WTC11 (cell line): ENCODE measurements around the gene IPCEF1. TPM values are rescaled to one million over a fixed set of nuclear protein-coding genes. Genes with fewer than 3 reads are reported as not detected.

ENCODE experiments used
- ATAC-seq: fragments of 200-7000 bp; cut with Tn5 transposase; 2 replicates; pipeline ENCODE4 v1.10.0; 2021; ENCODE audit warnings: mild to moderate bottlenecking, moderate library complexity
- CTCF ChIA-PET: fragments of 300-600 bp; sonication (Branson Sonifier 250); formaldehyde crosslinking; loops from one replicate; lab custom pipeline; 2021; ENCODE audit warnings: antibody characterized with exemption; lab: Charles Lee
- POLR2A ChIA-PET: fragments of 350-600 bp; sonication (Branson Sonifier 250); formaldehyde crosslinking; loops from one replicate; lab custom pipeline; 2021; ENCODE audit warnings: antibody characterized with exemption; lab: Charles Lee
- DNase-seq: peaks from one replicate; pipeline ENCODE4 v3.0.0; 2021; ENCODE audit warnings: low spot score
- H3K27ac Mint-ChIP-seq: 2 replicates; pipeline ENCODE4 v1.8.0; 2021; ENCODE audit warnings: mixed read lengths
- H3K27me3 Mint-ChIP-seq: 2 replicates; pipeline ENCODE4 v1.8.0; 2021; ENCODE audit warnings: low read depth, mild to moderate bottlenecking, moderate library complexity, mixed read lengths
- H3K36me3 Mint-ChIP-seq: 2 replicates; pipeline ENCODE4 v1.8.0; 2021; ENCODE audit warnings: mixed read lengths
- H3K4me1 Mint-ChIP-seq: 2 replicates; pipeline ENCODE4 v1.8.0; 2022; ENCODE audit warnings: mixed read lengths
- H3K4me3 Mint-ChIP-seq: 2 replicates; pipeline ENCODE4 v1.8.0; 2021; ENCODE audit warnings: mild to moderate bottlenecking, moderate library complexity, mixed read lengths
- H3K9me3 Mint-ChIP-seq: 2 replicates; pipeline ENCODE4 v1.8.0; 2021; ENCODE audit warnings: mixed read lengths
- CBFB ChIP-seq: sonication (generic); formaldehyde crosslinking; IDR thresholded peaks from 2 replicates; pipeline ENCODE4 v1.8.1; 2022; ENCODE audit warnings: mild to moderate bottlenecking, low read depth, missing genetic modification reagents
- ESRRA ChIP-seq: sonication (generic); formaldehyde crosslinking; IDR thresholded peaks from 2 replicates; pipeline ENCODE4 v1.8.1; 2022; ENCODE audit warnings: mild to moderate bottlenecking, missing genetic modification reagents, borderline replicate concordance
- ETV6 ChIP-seq: sonication (generic); formaldehyde crosslinking; IDR thresholded peaks from 2 replicates; pipeline ENCODE4 v1.8.1; 2022; ENCODE audit warnings: mild to moderate bottlenecking, missing genetic modification reagents
- FOXK1 ChIP-seq: sonication (generic); formaldehyde crosslinking; IDR thresholded peaks from 2 replicates; pipeline ENCODE4 v1.8.0; 2022; ENCODE audit warnings: mild to moderate bottlenecking, moderate library complexity, missing genetic modification reagents
- GTF2I ChIP-seq: fragments of 250-450 bp; sonication (Bioruptor Pico); conservative IDR thresholded peaks from 2 replicates; pipeline ENCODE4 v1.4.0; 2021; ENCODE audit warnings: mild to moderate bottlenecking
- NR3C1 ChIP-seq: sonication (generic); formaldehyde crosslinking; conservative IDR thresholded peaks from 2 replicates; pipeline ENCODE4 v1.8.1; 2023; ENCODE audit warnings: low read depth, mild to moderate bottlenecking, missing genetic modification reagents
- OVOL2 ChIP-seq: fragments of 250-450 bp; sonication (Bioruptor Pico); IDR thresholded peaks from 2 replicates; pipeline ENCODE4 v1.9.0; 2021; ENCODE audit warnings: mild to moderate bottlenecking, borderline replicate concordance
- SMAD3 ChIP-seq: sonication (generic); formaldehyde crosslinking; IDR thresholded peaks from 2 replicates; pipeline ENCODE4 v1.8.0; 2022; ENCODE audit warnings: missing genetic modification reagents, mild to moderate bottlenecking, borderline replicate concordance
- STAT6 ChIP-seq: sonication (generic); formaldehyde crosslinking; conservative IDR thresholded peaks from 2 replicates; pipeline ENCODE4 v1.8.1; 2023; ENCODE audit warnings: mild to moderate bottlenecking, low read depth, missing genetic modification reagents, moderate library complexity
- TCF7 ChIP-seq: sonication (generic); formaldehyde crosslinking; IDR thresholded peaks from 2 replicates; pipeline ENCODE4 v1.8.0; 2022; ENCODE audit warnings: mild to moderate bottlenecking, low read depth, missing genetic modification reagents, moderate library complexity
- TEAD1 ChIP-seq: sonication (generic); formaldehyde crosslinking; IDR thresholded peaks from 2 replicates; pipeline ENCODE4 v1.8.0; 2022; ENCODE audit warnings: mild to moderate bottlenecking, missing genetic modification reagents
- TP53 ChIP-seq: sonication (generic); formaldehyde crosslinking; IDR thresholded peaks from 2 replicates; pipeline ENCODE4 v1.8.1; 2023; ENCODE audit warnings: mild to moderate bottlenecking, missing genetic modification reagents
- ZNF232 ChIP-seq: sonication (generic); formaldehyde crosslinking; IDR thresholded peaks from 2 replicates; pipeline ENCODE4 v1.8.0; 2022; ENCODE audit warnings: mild to moderate bottlenecking, missing genetic modification reagents
- ZNF281 ChIP-seq: sonication (generic); formaldehyde crosslinking; IDR thresholded peaks from 2 replicates; pipeline ENCODE4 v1.8.0; 2023; ENCODE audit warnings: mild to moderate bottlenecking, missing genetic modification reagents
- ZNF532 ChIP-seq: fragments of 250-450 bp; sonication (Bioruptor Pico); IDR thresholded peaks from 2 replicates; pipeline ENCODE4 v1.9.0; 2021; ENCODE audit warnings: mild to moderate bottlenecking, borderline replicate concordance
- total RNA-seq: library from RNA; stranded (reverse); gene quantifications from 3 replicates; pipeline ENCODE4 v1.2.3, GENCODE V29; 2021
- TF ChIP-seq, protein P1 (sequence below): sonication (generic); formaldehyde crosslinking; IDR thresholded peaks from 2 replicates; pipeline ENCODE4 v1.8.0; 2023; ENCODE audit warnings: missing genetic modification reagents, mild to moderate bottlenecking, borderline replicate concordance

Gene IPCEF1
- total RNA-seq, 1 experiment from 2014 or later: 1.3 TPM

DNA sequence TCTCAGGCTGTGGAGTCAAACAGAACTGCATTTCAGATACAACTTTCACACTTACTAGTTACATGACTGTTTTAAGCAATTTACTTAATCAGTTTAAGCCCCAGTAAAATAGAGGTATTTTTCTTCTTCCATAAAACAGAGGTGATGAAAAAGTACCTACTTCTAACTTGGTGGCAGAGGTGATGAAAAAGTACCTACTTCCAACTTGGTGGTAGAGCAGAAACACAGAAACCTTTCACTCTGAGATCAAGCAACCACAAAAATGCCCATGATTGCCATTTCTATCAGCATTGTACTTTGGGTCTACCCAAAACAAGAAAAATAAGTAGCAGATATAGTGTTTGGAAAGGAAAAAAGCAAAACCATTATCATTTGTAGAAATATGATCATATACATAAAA is 168.9 kb downstream of the IPCEF1 start:
- H3K9me3 Mint-ChIP-seq: peaks cover 10% of the 10 kb centered on the region
- DNase-seq (no peak), ATAC-seq (no peak)
- no peaks in the 10 kb centered on the region for H3K4me1 Mint-ChIP-seq
- CTCF ChIA-PET: no interaction called here
- POLR2A ChIA-PET: no interaction called here
- no peak overlapping the region for H3K4me3 Mint-ChIP-seq
- H3K27ac Mint-ChIP-seq: no peak overlapping the region
- TF ChIP-seq TCF7: no peak
- no peak for TF ChIP-seq STAT6
- TF ChIP-seq, protein P1, sequence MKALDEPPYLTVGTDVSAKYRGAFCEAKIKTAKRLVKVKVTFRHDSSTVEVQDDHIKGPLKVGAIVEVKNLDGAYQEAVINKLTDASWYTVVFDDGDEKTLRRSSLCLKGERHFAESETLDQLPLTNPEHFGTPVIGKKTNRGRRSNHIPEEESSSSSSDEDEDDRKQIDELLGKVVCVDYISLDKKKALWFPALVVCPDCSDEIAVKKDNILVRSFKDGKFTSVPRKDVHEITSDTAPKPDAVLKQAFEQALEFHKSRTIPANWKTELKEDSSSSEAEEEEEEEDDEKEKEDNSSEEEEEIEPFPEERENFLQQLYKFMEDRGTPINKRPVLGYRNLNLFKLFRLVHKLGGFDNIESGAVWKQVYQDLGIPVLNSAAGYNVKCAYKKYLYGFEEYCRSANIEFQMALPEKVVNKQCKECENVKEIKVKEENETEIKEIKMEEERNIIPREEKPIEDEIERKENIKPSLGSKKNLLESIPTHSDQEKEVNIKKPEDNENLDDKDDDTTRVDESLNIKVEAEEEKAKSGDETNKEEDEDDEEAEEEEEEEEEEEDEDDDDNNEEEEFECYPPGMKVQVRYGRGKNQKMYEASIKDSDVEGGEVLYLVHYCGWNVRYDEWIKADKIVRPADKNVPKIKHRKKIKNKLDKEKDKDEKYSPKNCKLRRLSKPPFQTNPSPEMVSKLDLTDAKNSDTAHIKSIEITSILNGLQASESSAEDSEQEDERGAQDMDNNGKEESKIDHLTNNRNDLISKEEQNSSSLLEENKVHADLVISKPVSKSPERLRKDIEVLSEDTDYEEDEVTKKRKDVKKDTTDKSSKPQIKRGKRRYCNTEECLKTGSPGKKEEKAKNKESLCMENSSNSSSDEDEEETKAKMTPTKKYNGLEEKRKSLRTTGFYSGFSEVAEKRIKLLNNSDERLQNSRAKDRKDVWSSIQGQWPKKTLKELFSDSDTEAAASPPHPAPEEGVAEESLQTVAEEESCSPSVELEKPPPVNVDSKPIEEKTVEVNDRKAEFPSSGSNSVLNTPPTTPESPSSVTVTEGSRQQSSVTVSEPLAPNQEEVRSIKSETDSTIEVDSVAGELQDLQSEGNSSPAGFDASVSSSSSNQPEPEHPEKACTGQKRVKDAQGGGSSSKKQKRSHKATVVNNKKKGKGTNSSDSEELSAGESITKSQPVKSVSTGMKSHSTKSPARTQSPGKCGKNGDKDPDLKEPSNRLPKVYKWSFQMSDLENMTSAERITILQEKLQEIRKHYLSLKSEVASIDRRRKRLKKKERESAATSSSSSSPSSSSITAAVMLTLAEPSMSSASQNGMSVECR (CRISPR knock-in tag): no peak
- no peak for TF ChIP-seq TEAD1 (CRISPR knock-in tag)
- TF ChIP-seq ZNF532 (CRISPR knock-in tag): no peak
- no peak for TF ChIP-seq ZNF232 (CRISPR knock-in tag)
- TF ChIP-seq NR3C1 (CRISPR knock-in tag): no peak
- TF ChIP-seq TP53 (CRISPR knock-in tag): no peak
- TF ChIP-seq CBFB (CRISPR knock-in tag): no peak
- TF ChIP-seq OVOL2 (CRISPR knock-in tag): no peak
- H3K36me3 Mint-ChIP-seq: no peaks in the 10 kb centered on the region
- no peaks in the 10 kb centered on the region for H3K27me3 Mint-ChIP-seq

DNA sequence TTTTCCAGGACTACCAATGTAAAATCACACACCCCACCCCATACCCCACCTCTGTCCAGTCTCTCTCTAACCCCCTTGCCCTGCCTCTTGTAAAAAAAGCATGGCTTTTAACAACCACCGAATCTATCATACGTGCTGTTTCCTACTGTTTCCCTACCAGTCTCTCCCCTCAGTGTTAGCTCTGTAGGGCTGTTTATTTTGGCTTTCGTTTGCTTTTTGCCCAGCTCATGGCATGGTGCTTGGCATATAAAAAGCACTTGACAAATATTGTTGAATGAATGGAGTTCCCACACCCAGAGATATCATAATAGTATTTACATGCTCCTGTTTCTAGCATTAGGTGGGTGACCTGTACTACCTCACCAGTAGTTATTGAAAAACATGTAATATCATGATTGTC is 169.4 kb downstream of the IPCEF1 start:
- CTCF ChIA-PET: no interaction called here
- TF ChIP-seq SMAD3 (CRISPR knock-in tag) (no peak), GTF2I (CRISPR knock-in tag) (no peak), ZNF281 (CRISPR knock-in tag) (no peak), ESRRA (CRISPR knock-in tag) (no peak), FOXK1 (no peak), ETV6 (CRISPR knock-in tag) (no peak), ZNF532 (CRISPR knock-in tag) (no peak)

More for the DNA sequence above, 169.4 kb downstream of the IPCEF1 start:
- Mint-ChIP-seq H3K36me3 (no peaks in the 10 kb centered on the region), H3K27ac (no peak overlapping the region), H3K9me3 (peaks cover 8% of the 10 kb centered on the region), H3K4me1 (no peaks in the 10 kb centered on the region), H3K27me3 (no peaks in the 10 kb centered on the region), H3K4me3 (no peak overlapping the region)
- no peak for DNase-seq
- no peak for ATAC-seq
- POLR2A ChIA-PET: interaction anchor here (0.6 kb wide), 1 partner anchor 337 kb away, joined by 5 read pairs; no protein-coding TSS in a partner anchor
